HEK293 (cell line): ENCODE data around the gene FILIP1L.

ENCODE experiments used
- CTCF ChIP-seq: fragments of 450-650 bp; formaldehyde crosslinking; IDR thresholded peaks from 2 replicates; pipeline ENCODE4 v1.5.1; 2016; ENCODE audit warnings: missing biosample characterization, missing genetic modification characterization
- ZNF146 ChIP-seq: fragments of 450-650 bp; formaldehyde crosslinking; IDR thresholded peaks from 2 replicates; pipeline ENCODE4 v1.5.1; 2016; ENCODE audit warnings: missing biosample characterization, missing genetic modification characterization
- ZNF274 ChIP-seq, 2 experiments: fragments of 200-500 bp in 1 of 2; fragments of 450-650 bp in 1 of 2; sonication (Bioruptor generic) in 1 of 2; formaldehyde crosslinking in 1 of 2; IDR thresholded peaks; 2 replicates each; pipeline versions ENCODE4 v1.5.1 to v1.6.1; 2014 to 2016; ENCODE audit warnings: borderline replicate concordance in 1 of 2, inconsistent platforms in 1 of 2, low read length in 1 of 2, missing biosample characterization in 1 of 2, missing genetic modification characterization in 1 of 2
- ZNF629 ChIP-seq: fragments of 450-650 bp; formaldehyde crosslinking; IDR thresholded peaks from 2 replicates; pipeline ENCODE4 v1.5.1; 2017; ENCODE audit warnings: missing biosample characterization, missing genetic modification characterization

DNA sequence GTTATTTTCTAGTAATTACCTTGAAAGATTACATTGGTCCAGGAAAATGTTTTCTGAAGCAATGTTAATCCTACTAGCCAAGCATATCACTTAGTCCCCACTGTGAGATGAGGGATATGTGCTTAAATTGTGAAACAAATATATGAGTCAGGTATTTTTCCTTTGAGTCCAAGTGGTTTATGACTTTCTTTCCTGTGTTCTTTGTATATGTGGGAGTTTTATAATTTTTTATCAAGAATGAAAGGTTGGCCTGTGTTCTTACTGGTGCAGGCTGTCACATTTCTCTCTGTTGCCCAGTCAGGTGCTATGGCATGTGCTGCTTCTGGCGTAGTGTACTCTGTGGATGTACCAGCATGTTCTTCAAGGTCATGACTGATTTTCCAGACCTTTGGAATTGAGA, 149.2 kb downstream of the FILIP1L start:
- TF ChIP-seq ZNF274 (IDR thresholded peaks at IDR 0.05; ENCODE audit: low read length): no peak
- TF ChIP-seq ZNF274 (tag by site-specific recombination; IDR thresholded peaks at IDR 0.05; ENCODE audit: borderline replicate concordance): no peak
- no peak for TF ChIP-seq CTCF (tag by site-specific recombination)
- TF ChIP-seq ZNF629 (tag by site-specific recombination): no peak
- no peak for TF ChIP-seq ZNF146 (tag by site-specific recombination)
